NCI-H460 (cell line): ENCODE measurements around the gene CD93. TPM values are rescaled to one million over a fixed set of nuclear protein-coding genes. Genes with fewer than 3 reads are reported as not detected.

Experiments used
- DNase-seq: peaks from one replicate; pipeline ENCODE4 v3.0.0-alpha.2; 2016; ENCODE audit warnings: low read depth; ENCODE audit errors: extremely low read depth
- total RNA-seq: library from RNA; depleted of rRNA; stranded (reverse); fragments of >200 nt; shearing (Covaris generic); gene quantifications from 2 replicates; pipeline ENCODE4 v1.2.3, GENCODE V29; 2014

Gene CD93
- total RNA-seq, 1 experiment from 2014 or later = not detected

DNA sequence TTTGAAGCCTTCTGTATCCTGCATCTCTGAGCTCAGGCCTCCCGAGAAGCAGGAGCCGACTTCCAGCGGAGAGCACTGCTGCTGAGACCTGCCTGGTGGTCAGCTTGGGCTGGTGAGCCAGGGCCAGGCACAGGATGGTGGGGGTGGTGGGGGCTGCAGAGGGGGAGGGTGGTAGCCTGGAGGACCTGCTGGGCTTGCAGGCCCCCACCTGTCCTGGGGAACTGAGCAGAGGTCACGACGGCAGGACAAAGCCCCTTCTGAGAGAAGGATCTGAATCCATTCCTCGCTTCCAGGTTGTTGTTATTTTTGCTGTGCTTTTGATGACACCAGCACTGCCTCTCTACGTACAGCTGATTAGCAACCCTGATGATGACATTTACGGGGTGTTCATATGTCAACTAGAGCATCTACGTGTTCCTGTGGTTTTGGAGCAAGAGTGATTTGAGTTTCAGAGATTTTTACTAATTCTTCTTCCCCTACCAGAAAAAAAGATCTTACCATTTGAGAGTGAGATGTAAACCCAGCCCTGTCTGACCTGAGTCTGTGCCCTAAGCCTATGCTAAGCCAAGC is 35.7 kb upstream of the CD93 start:
- no peak for DNase-seq

DNA sequence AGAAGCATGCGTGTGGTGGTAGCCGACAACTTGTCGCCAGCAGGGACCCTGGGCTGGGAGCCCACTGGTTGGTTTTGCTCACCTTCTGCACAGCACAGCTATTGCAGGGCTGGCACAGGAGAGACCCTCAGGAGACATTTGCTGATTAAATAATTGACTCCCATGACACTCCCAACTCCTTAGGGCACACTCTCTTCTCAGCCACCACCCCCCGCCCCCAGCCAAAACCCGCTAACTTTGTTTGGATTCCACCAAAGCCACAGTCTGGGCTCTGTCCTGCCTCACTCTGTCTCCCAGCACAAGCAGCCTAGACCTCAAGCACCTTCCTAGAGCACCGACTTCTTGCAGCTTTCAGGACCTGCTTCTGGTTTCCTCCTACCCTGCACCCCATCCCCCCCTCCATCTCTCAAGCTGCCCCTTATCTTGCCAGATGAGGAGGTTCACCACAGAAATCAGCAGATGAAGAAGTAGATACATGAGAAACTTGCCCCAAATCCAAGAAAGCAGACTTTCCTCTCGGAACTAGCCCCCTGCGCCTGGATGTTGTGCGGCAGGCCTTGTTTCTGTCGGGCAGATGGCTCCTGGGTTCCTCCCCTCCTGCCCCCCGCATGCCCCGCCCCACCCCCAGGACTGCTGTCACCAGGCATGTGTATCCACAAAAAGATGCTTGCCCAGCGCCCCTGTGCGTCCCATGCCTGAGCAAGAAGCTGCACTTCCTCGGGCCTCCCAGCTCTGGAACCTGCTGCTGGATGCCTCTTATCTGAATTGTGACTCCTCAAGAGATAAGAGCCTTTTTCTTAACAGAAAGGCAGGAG is 35.0 kb upstream of the CD93 start:
- DNase-seq = no peak

DNA sequence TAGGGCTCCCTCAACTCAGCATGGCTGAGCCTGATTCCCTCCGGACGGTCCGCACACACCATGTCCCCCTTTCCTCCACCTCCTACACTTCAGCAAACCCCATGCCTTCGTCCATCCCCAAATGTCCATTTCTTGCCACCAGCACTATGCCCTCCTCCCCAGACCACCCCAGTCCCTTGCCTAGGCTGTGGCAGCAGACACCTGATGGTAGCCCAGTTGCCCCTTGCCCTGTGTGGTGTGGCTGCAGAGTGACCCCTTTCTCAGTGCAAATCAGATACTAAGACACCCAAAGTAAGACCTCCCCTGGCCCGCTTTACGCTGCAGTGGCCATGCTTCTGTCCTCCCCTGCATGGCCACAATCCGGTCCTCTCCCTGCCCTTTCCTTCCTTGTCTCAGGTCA is 34.1 kb upstream of the CD93 start:
- DNase-seq = no peak

DNA sequence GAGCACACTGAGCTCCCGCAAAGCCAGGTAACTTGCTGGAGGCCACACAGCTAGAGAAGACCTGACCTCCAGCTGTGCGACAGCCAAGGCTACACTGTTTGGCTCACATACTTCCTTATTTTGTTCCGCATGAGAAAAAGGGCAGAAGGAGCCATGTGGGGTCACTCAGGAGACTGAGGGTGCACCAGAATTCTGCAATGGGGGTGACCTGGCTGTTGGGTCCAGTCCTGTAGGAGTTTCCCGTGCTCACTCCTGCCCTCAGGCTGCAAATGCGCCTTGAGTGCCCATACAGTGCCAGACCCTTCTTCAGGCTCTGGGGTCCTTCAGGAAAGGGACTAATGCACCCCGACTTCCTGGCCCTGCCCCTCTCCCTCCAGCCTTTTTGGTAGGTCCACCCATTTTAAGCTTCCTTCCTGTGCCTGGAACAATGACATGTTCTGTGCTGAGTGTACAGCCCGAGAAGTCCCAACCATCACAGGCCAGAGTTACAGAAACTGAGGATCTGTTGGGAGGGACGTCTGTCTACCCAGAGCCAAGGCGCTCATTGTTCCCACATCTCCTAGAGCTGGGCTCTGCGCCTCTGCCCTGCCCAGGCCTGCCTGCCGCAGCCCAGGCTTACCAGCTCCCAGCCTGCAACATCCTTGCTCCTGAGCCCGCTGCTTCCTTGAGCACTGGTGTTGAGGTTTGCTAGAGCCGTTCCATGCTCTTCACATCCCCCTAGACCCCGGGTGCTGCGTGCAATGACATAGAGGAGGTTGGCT is 33.5 kb upstream of the CD93 start:
- no peak for DNase-seq

DNA sequence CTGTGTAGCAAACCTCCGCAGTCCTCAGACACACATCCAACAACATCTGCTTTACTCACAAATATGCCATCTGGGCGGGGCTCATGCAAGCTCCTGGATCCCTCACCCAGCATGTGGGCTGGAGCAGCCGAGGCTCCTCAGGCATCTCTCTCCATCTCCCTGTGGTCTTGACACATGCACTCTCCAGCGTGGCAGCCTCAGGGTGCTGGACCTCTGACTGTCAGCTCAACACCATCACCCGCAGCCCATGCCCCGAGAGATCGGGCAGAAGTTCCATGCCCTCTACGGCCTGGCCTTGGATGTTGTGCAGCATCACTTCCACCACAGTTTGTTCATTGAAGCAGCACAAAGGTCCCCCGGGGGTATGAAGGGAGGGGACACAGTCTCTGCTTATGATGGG is 32.6 kb upstream of the CD93 start:
- DNase-seq = no peak

DNA sequence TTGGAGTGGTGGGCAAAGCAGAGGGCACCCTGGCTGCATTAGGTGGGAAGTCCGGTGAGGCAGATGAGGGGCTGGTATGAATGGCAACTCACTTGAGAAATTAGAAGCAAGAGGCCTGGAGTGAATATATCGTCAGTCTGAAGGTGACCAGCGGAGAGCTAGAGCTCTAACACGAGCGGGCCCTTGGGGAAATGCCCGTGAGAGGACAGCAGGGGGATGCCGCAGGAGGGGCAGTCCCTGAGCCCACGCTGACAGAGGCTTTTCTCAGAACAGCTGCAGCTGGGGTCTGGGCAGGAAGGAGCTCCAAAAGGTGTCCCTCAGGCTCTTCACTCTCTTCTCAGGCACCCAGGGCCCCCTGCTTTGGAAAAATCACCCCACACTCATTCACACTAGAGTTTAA is 32.0 kb upstream of the CD93 start:
- no peak for DNase-seq

DNA sequence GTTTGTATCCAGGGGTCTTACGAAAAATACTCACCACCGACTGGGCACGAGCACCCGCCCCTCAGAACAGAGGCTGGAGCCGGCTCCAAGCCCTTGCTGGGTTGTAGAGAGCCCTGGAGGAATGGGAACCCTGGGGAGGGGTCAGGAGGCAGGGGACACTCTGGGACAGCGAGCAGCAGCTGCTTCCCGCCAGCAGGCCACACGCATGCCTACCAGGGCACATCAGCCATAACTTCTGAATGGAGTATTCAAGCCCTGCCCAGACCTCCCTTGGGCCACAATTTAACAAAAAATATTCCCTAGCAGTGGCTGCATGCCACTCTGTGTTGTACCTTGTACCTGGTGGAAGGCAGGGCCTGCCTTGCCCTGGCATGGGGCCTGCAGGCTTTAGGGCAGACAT is 31.6 kb upstream of the CD93 start:
- DNase-seq = no peak

DNA sequence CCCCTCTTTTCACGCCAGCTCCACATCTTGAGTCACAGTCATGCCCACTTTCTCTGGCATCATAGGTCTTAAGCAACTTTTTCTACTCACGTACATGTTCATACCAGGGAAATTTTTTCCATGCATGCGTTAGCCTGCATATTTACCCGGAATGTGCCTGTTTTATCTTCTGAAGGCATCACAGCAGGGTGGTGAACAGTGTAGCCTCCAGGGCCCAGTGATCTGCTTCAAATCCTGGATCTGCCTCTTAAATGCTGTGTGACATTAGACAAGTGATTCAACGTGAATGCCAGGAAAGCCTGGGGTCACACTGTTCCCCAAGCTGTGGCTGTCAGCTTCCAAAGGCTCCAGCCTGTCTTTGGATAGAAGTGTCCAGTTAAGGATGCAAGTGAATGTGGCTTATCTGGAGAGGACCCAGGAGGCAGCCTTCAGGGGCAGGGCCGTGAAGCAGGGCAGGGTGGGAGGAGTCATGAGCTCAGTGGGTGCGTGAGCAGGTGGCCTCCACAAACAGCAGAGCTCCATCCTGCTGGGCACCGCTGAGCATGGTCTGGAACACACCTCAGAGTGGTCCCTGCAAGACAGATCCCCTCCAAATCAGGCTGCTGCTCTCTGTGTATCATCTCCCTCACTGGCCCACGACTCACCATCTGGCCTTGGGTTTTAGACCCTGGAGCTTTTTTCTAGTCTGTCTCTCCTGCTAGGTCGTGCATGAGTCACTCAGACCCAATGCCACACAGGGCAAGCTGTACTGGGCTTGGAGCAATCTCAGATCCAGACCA is 30.4 kb upstream of the CD93 start:
- DNase-seq = no peak

DNA sequence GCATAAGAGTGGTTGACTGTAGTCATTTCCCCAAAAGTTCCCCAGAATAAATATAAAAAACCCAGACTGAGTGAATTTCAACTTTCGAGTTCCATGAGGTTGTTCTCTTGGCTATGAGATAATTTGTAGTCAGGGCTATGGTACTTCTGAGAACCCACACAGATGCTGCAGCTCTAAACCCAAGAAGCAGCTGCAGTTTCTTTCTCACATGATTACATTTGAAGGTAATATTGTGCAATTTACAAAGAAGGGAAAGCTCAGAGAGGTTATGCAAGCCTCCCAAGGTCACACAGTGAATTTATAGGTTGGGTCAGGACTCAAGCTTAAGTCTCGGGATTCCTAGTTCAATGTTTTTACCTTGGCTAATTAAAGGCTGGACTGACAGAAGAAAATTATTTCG is 29.7 kb upstream of the CD93 start:
- DNase-seq = no peak

DNA sequence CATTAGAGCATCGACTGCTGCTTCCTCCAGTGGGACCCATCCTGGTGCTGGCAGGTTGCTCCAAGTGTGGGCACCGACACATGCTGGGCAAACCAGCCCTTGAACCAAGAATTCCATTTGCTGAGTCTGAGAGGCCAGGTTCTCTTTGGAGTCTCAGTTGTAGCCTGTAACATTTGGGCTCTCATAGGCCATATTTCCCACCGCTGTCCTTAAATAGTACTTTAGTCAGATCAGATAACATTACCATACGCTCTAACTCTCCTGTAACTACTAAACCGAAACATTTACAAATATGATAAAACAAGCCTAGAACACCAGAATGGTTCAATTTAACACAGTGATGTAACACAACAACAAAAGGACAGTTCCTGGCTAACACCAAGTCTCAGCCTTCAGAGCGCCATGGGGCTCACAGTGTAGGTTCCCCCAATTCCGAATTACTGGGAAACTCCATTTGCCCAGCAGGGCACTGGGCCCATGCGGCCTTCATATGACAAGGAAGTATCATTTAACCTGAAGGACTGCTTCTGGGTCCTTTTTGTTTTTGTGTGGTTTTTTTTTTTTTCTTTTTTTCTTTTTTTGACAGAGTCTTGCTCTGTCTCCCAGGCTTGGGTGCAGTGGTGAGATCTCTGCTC is 28.4 kb upstream of the CD93 start:
- no peak for DNase-seq

DNA sequence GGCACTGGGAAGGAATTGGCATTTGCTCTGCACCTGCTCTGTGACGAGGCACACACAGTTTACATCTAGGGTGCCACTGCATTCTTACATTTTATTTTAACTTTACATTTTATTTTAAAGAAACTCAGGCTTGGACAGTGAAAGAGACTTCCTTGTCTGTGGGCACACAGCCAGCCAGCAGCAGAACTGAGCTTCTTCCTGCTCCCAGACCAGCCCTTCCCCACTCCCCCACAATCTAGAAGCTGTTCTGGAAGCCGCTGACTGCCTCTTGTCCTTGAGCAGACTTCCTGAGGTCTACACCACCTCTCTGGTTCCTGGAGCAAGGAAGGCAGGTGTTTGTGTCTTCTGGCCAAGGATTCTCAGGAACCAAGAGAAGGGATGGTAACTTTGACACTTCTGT is 27.9 kb upstream of the CD93 start:
- no peak for DNase-seq

DNA sequence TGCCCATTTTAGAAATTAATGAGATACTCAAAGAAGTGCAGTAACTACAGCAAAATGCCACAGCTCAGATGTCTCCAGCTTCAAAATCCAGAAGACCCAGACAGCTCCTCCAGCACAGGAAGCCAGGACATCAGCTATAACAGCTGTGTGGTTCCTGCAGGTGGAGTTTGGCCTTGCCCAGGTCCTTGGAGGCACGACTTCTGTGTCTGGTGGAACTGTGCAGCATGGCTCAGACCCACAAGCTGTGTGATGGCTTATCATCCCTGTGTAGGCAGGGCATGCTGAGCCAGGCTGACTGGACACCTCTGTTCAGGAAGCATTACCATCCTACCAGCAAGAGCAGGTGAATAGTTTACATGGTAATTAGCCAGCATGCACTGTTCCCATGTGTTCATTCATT is 26.5 kb upstream of the CD93 start:
- no peak for DNase-seq

DNA sequence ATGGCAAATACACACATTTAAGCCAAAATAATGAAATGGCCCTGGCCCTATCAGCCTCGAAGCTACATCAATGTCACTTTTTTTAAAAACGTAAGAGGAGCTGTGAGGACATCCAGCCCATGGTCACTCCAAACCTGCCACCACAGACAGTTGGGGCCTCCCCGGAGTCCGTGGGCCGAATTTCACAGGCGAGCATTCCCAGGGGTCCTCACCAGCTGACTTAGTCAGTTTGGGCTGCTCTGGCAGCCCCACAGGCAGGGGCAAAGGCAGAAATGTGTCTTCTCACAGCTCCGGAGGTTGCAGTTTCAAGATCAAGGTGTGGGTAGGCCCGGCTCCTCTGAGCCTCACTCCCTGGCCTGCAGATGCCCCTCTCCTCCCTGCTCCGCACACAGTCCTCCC is 25.8 kb upstream of the CD93 start:
- DNase-seq = no peak

DNA sequence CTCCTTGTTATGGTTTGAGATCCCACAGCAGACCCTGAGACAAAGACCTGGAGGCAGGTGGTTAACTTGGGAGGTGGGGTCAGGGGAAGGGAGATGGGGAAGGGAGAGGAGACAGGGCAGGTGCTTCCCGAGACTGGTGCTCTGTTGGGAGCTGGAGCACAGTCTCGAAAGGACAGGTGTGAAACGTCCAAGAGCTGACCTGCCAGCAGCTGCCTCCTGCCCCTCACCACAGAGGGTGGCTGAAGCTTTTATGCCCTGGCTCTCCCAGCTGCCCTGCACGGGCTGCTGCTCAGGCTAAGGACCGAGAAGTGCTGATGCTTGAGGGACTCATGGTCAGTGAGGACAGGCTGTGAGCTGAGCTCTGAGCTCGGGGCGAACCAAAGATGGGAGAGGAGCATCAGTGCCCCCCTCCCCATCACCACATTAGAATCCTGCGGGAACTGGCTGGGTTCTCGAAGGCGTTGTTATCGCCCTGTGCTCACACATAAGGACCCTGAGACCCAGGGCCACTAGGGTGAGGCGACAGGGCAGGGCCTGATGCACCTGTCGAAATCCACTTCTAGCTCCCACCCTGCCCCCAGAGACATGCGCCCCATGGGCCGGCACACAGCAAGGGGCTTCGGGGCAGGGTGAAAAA is 25.3 kb upstream of the CD93 start:
- no peak for DNase-seq

DNA sequence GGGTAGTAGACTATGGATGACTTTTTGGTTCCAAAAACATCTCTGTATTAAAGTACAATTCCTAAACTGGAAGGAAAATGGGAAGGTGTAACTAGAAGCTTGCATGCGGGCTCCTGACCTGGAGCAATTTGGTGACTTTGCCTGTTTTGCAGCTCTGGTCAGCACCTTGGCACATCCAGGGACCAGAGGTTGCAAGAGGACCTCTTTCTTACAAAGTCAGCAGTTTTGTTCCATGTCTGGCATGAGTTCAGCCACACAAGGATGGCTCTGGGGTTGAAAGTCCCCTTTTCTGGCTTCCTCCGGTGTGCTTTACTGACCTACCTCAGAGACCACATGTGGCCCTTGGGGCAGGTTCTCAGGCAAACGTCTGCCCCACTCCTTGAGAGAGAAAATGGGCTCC is 22.7 kb upstream of the CD93 start:
- no peak for DNase-seq

DNA sequence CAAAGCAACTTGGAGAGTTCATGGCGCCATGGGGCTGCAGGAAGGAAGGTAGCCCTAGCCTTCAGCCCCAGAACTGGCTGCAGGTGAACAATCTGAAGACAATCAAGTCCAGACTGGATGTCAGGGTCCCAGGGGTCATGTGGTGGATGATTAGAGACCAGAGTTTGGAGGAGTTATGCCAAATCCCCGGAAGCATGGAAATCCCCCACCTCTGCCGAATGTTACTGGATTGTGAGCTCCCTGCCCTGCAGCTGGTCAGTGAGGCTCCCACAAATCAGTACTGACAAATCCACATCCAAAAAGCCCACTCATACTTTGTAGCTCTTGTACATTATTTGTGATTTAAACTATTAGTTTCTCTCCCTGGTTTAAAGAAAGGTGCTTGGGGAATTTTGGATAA is 21.3 kb upstream of the CD93 start:
- no peak for DNase-seq

DNA sequence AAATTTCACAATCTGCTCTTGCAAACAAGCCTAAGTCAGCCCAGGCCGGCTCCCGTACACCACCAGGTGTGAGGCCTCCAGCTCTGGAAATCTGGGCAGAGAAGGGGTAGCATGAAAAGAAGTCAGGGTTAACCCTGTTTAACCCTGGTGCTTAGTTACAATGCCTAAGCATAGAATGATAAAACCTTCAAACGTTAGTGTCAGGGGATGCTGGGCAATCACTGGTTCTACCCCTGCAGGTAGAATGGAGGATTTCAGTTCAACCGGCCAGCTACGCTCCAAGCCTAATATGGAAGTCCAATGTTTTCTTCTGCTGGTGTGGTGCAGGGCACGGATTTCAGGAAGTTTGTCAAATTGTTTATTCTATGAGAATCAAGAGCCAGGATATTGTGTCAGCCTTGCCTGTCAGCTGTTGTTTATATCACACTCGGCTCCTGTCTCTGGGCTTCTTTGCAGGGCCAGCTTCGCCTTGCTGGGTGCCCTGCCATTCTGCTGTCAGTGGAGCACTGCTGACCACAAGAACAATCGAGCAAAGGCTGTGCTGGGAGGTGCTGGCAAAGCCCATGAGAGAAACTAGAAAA is 20.2 kb upstream of the CD93 start:
- no peak for DNase-seq

DNA sequence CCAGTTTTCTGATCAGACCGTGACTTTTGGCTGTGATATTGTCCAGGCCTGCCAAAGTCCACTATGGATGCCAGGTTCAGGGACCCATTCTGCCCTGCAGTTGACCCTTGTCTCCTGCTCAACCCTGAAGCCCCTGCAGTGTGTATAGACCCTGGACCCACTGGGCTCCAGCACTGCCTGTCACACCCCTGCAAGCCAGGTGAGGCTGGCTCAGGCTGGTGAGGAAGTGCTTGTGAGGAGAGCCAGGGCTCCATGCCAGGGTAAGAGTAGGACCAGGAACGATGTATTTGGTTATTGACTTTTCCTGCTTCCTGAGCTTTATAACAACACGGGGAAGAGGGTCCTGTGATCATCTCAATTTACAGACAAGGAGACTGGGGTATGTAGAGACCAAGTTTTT is 19.1 kb upstream of the CD93 start:
- DNase-seq = no peak

DNA sequence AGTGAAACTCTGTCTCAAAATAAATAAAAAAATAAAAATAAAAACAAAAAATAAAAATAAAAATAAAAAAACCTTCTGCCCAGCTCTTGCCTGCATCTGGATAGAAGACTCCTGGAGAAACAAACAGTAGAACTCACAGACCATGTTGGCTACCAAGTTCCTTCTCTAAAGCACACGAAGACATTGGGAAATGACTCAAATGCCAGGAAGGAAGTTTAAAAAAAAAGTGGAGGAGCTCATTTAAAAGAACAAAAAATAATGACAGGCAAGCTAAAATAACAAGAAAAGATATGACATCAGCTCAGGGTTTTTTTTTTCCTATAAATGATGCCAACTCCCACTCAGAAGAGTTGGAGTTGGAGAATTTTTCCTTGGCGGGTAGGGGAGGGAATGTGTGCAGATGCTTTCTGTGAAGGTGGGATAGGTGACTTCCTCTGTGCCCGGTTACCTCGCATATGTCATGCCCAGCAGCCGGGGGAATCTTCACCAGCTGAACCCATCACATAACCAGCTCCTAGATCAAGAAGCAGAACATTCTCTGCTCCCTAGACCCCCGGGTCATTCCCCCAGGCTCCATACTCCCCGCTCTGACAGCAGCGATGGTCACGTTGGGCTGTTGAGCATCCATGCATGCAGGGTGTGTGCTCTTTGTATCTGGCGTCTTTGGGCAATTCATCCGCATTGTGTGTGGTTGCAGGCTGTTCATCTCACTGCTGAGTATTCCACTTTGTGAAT is 17.3 kb upstream of the CD93 start:
- no peak for DNase-seq
